CD4-positive, alpha-beta T cell treated with Interleukin-12 subunit alpha and Interleukin-12 subunit beta, for 1 hour (primary cell): Measurements from ENCODE around the gene SP6.

ENCODE experiments used
- DNase-seq: peaks from one replicate; pipeline ENCODE4 v3.0.0-alpha.2; 2020

SP6 gene

DNA sequence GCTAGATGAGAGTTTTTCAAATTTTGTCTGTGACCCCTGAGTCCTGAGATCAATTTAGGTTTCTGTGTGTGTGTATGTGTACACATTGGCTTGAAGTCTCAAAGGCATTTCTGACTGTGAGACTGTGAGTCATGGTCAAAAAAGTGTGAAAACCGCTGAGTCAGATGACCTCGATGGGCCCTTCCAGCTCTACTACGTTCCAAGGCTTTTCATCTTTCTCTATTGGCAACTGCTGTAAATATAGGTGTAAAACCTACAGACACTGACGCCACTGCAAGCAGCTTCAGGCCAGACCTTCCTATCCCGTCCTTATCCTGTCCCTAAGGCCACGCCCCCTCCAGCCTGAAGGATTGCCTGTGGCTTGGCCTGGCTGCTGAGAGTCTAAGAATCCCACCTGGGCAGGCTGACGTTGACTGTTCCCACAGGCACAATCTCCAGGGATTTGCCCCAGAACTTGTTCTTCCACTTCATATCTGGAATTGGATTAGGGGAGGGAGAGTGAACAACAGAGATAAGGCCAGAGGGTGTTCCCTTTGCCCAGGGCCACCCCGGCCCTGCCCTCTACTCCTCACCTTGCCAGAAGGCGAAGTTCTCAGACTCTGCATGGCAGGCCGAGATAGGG, 40.7 kb downstream of the SP6 start:
- peak; percentile 55 for DNase-seq

DNA sequence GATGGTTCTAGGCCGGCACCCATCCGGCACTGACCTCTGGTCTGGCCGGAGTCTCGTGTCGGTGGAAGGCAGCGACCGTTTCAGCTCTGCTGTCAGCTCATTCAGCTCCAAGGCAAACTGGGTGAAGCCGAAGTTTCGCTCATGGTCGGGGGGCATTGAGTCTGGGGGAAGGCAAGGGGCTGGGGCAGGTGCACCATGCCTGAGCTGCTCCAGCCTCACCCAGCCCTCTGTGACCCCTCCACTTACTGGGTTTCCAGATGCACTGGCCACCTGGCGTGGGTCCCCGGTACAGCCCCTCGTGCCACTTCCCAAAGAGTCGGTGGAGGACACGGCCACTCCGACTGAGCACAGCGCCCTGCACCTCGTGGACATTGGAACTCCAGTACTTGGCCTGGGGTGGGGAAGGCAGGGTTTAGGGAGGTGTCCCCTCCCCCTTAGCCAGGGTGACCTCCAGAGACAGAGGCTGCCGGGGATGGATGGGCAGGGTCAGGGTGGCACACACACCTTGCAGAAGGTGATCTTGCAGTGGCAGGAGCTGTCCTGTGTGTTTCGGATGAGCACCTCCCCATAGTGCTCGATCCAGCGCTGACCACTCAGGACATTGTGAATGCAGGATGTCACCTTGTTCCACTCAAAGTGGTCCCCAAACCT, 42.0 kb downstream of the SP6 start:
- DNase-seq: no peak

DNA sequence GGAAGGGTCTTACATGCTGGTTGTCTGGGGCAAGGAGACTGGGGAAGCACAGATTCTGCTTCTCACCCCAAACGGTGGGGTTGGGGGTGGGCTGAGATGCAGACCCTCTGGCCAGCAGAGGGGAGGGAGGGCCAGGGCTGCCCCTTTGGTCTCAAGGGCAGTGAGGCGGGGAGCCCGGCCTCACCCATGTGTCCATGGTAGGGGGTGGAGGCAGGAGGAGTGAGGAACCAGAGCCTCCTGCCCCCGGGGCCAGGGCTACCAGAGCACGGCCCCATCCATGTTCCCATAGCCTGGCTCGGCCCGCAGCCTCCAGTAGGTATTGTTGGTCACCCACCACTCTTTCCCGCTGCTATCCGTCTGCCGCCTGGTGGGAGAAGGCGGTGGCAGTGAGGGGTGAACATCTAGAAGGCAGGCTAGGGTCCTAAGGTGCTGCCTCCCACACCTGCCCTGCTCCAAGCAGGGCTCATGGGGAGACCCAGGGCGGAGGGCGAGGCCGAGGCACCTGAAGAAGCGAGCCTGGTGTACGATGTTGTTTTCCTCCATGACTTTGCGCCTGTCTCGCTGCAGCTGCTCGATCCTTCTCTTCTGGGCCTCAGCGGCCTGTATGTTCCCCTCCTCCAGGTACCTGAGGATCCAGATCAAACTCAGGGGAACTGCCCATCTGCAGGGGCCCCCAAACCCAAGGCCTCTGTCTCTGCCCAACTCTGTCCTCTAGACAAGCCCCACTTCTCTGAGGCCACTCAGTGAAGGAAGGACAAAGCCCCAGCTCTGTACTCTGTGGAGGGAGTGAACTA, 42.7 kb downstream of the SP6 start:
- no peak for DNase-seq

DNA sequence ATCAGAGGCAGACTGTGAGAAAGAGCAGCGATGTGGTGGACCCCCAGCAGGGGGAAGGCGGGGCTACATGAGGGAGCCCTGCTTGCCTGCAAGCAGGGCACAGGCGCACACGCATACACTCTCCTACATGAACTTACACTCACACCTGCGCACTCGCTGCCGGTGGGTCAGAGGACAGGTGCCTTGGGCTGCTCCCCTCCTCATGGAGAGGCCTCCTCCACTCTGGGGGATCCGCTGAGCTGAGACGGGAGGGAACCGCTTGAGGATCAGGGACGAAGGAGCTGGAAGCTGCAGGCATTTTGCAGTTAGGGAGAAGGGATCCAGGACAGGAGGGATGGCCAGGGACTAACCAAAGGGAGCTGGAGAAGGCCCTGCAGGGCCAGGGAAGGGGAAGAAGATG, 43.5 kb downstream of the SP6 start:
- DNase-seq: no peak

DNA sequence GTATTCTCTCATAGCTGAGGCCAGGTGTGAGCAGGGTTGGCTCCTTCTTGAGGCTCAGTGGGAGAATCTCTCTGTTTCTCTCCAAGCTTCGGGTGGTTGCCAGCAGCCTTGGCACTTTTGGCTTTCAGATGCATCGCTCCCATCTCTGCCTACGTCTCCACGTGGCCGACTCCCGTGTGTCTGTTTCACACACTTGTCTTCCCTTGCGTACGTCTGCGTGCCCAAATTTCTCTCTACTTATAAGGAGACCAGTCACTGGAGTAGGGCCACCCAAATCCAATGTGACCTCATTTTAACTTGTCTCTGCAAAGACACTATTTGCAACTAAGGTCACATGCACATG, 44.1 kb downstream of the SP6 start:
- DNase-seq: no peak

DNA sequence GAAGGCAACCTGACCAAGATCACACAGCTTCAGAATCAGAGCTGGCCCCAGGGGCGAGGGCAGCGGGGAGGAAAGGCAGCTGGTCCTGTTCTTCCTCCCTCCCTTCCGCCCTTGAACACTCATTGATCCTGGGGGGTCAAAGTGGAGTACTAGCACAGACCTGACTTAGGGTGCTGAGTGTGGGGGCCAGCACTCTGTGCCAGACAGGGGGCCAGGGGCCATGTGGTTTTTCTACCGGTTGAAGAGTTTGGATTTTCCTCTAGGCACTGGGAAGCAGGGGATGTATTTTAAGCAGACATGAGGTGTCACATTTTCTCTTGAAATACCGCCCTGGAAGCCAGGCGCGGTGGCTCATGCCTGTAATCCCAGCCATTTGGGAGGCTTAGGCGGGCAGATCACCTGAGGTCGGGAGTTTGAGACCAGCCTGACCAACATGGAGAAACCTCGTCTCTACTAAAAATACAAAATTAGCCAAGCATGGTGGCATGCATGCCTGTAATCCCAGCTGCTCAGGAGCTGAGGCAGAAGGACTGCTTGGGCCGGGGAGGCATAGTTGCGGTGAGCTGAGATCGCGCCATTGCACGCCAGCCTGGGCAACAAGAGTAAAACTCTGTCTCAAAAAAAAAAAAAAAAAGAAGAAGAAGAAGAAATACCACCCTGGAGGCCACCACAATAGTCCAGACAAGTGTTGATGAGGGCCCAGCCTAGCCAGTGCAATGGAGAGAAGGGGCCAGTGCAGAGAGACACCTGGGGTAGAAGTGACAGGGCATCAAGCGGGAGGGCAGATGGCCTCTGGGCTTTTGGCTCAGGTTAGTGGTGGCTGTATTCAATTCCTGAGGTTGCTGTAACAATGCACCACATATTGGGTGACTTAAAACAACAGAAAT, 44.7 kb downstream of the SP6 start:
- no peak for DNase-seq

DNA sequence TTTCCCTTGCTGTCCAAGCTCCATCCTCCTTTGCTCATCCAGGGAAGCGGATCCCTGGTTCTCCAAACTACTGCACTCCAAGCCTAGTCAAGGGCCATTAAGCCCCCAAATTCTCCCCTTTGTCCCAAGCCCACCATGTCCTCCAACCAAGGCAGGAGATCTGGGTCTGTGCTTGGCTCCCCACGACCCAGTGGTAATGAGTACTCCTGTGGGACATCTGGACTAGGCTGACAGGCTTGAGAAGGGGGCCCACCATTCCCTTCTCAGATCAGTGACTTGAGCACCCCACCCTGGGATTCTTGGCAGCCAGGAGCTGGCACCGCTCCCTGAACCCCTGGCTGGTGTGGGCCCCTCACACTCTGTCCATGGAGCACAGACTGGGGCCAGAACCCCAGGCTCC, 46.5 kb downstream of the SP6 start:
- no peak for DNase-seq

DNA sequence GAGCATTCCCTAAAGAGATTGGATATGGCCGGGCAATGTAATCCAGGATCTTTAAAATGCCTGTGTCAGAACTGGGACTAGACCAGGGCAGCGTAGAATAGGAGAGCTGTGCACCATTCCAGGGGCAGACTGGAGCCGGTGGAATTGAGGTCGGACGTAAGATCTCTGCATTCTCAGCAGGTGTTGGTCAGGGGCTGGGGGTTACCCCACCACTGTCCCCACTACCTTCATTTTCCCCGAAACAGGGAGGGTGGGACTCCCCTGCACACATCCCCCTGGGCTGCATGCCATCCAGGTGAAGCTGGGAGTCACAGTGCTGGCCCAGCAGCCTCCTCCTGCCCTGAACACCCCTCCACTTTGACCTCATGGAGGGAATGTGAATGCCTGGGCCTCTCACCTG, 47.2 kb downstream of the SP6 start:
- DNase-seq: no peak

DNA sequence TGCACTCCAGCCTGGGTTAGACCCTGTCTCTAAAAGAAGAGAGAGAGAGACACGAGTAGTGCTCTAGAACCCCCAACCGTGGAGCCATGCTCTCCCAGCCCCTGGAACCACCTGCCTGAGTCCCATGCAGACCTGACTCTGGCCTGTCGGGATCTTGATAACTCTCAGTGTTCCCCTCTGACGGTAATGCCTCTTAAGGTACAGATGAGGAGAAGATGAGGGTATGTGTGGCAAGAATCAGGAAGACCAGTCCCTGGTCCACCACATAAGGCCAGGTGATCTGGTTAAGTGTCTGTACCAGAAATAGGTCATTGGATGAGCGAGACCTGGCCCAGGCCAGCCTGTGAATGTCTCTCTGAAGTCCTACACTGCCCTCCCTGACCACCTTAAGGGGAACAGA, 47.8 kb downstream of the SP6 start:
- no peak for DNase-seq

DNA sequence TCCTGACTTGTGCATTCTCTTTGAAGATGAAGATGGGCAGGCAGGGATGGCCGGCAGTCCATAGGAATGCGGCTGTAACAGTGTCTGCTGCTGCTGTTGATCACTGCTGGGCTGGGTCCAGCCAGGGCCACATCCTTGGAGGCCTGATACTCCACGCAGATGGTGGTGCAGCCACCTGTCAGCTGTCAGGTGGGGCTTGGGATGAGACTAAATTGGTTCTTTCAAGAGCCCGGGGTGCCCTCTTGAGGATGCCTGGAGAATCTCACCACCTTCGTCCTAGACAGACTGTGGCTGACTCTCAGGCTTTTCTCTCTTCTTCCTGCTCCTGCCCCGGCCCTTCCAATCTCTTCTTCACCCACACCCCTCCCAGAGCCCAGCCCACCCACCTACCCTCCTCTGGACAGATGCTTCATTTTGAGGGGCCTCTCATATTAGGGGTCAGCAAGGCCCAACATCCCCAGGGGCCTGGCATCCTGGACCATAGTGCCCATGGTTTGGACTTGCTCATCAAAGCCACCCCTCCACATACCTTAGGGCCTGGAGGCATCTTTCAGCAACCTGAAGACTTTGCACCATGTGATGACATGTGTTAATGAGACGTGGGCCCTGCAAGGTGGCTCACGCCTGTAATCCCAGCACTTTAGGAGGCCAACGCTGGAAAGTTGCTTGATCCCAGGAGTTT, 48.5 kb downstream of the SP6 start:
- peak; percentile 71 for DNase-seq

DNA sequence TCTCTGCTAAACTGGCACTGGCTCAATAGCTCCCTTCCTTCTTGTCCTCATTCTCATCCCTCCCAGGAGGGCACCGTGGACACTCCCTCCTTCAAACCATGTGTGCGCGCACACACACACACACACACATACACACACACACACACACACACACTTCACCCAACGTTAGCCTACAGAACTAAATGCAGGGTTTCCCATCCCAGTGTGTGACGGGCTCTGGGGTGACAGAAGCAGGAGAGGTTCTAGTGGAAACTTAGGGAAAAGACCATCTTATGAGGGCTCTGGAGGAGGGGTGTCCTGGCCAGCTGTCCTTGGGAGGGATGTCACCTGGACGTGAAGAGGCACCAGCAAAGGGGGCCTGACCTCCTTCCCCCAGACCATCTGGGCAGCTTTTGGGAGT, 49.1 kb downstream of the SP6 start:
- no peak for DNase-seq

DNA sequence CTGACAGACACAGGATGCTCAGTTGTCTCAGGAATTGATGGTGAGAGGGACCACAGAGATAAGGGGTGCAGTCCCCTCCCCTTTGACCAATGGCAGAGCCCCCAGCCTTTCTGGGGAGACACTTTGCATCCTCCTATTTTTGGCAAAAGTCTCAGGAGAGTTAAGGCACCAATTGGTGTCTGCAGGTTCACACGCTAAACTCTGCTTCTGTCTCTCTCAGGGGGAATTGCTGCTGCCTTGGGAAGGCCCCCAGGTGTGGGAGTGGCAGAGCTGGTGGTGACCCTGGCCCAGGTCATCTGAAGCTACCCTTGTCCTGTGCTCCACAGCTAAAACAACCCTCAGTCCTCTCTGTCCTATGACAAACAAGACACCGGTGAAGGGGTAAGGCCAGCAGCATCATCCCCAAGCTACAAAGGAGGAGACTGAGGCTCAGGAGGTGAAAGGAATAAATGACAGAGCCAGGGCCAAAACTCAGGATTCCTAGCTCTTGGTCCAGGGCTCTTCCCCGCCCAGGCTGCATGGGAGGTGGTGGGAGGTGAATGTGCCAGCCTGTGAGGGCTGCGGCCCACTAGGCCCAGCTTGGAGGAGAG, 49.7 kb downstream of the SP6 start:
- no peak for DNase-seq

DNA sequence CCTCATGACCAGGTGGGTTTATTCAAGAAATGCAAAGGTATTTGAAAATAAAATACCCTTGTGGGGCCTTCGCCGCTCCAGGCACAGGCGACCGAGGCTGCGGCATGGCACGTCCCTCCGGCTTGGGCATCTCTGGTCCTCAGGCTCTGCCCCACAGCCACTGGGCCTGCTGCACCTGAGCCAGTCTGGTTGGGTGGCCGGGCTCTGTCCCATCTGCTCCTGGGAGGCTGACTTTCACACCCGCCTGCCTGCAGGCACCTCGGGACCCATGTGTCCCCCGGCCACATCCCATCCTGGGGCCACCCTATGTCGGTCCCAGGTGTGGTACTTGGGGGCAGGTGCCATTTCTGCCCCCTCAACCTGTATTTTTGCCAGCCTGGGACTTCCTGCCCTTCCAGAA, 50.3 kb downstream of the SP6 start:
- no peak for DNase-seq

DNA sequence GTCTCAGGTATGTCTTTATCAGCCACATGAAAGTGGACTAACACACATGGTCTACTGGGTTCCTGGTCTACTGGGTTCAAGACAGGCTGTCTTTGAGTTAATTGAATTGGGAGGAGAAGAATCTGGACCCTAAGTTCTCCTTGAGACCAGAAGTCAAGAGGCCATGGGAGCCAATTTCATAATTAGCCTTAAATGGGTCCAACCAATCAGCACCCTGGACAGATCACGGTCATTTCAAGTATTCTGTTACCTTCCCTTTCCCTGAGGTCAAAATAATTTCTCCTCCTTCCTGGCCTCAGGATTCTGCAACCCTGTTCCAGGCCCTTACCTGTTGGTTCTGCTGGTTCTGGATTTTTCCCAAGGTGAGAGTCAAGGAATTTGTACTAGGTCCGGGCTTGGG, 53.2 kb downstream of the SP6 start:
- DNase-seq: no peak
